ENCODE data around the gene ETS2.

The ETS2 gene

DNA sequence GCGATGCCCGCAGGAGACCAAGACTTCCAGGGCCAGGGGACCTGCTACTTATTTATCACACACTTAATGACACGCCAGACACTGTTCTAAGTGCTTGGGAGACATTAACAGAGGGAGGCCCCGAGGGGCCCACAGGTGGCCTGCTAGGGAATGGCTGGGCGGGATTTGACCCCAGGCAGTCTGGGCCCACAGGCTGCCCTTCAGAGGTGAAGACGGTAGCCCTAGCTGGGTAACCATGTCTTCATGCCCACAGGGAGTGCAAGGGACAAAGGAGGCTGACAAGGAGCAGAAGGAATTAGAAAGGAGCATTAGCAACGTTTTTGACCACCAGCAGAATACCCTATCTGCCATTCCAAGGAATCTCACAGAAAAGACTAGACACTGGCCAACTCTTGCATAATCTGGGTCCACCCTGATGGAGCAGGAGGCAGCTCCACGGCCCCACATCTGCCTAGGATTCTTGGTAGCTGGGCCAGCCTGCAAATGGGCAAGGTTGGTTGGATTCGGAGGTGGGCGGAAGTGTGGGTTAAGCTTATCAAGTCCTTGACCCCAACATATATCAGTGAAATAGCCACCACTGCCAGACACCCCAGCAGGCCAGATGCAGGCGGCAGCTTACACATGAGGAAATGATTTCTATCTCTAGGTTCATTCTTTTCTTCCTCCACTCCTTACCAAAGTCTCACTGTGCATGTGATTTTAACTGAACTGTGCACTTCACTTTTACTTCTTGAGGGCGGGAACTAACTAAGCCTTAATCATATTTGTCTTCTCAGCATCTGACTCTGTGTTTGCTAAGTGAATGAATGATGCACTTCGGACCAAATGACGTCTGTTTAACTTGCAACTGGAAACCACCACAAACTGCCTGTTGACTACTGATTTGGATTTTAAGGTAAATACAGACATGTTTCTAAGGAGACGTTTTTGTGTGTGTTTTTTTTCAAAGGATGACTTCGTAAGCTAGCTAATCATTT, 3.4 kb upstream of the ETS2 start:
- no peak for DNase-seq

DNA sequence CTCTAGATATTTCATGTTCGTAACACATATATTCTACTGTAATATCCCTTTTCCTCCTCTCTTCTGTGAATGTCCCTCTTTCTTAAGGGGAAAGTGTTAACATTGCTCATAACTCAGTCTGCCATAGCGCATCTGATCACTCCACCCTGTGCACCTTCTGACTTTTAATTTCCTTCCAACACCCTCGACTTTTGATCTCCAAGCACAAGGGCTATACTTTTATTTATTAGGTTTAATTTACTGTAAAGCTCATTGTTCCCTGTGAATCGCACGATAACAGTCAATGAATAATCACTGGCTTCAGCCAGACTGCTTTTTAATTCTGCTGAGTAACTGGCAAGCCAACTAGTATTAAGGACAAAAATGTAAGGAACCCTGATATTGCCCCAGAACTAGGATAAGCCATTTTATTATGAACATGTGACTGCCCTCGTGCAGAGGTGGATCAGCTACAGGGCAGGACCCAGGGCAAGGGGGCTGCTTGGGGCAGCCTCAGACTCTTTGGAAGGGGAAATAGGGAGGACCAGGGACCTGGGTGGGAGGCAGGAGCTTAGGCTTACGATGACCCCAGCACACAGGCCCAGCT, 2.6 kb upstream of the ETS2 start:
- DNase-seq: no peak

DNA sequence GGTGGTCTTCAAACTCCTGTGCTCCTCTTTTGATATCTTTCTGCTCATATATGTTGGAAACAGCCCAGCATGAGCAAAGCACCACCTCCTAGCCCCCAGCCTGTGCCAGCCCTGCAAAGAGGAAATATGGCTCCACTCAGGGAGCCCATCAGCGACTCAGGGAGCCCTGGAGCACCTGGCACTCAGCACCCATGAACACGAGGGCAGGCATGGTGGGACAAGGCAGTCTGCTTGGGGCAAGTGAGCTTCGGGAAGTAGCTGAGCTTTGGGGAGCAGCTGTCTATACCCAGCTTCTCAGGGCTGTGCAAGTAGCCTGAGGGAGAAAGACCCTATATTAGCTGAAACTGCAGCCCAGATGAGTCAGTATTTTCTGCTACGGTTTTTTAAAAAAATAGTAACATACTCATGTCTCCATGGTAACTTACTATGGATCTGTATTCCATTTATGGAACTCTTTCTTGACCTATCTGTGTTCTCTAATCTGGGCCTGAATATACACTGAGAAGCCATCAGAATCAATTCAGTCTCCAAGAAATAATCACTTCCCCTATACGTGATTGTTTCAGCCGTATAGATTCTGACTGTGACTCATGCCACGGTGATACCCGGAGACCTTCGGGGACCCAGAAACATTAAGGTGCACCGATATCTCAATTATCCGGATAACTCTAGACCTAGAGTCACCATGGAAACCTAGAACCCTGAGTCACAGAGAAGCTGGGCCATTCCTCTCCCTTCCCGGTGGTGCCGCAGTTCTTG, 1.5 kb upstream of the ETS2 start:
- DNase-seq: no peak

DNA sequence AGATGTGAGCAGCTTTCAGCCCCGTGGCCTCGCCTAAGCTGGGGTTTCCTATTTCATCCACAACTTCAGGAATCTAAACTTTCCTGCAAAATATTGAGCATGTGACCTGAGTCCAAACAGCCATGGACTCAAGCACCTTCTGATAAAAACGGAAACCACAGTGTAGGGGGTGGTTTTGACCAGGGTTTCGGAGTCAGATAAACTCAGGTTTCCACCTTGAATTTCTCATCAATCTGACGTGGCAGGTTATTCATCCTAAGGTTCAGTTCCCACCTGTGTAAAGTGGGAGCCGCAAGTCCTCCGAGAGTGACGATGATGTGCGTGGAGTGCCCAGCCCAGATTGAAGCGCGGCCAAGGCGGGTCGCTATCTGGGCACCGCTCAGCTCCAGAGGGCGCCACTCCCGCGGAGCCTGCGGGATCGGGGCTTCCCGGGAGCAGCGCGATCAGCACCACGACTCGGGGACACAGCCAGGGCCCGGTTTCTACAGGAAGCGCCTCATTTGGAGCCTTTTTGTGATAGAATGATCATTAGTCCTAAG, 871 bp upstream of the ETS2 start:
- peak; percentile 81 for DNase-seq

DNA sequence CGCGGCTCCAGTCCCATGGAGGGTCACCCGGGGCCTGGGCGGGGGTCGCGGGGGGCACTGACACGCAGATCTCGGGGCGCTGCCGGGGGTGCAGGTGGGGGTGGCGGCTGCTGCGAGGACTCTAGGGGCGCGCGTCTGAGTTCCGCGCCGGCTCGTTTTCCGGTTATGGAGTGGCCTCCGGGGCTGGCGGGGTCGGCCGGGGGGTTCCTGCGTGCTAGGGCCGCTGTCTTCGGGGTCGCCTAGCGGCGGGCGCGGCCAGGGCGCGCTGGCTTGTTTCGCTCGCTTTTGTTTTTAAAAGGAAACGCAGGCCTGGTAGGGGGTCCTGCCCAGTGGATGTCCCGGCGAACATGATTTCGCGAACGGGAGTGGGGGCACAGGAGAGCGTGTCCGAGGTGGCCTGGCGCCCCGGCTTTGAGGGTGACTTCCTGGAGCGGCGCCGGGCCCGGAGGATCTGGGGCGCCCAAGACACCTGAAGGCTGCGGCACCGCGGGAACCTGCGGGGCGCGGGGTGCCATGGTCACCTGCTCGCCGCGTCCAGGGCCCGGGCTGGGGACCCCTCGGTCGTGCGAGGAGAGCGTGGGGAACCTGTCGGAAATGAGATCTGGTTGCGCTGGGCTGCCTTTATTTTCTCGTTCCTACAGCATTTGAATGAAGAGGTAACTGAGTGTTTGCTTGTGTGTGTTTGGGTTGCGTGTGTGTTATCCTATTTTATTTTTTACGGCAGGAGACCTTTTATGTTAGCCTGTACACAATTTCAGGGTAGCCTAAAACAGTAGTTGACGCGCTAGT, 618 bp downstream of the ETS2 start:
- peak; percentile 66 for DNase-seq

DNA sequence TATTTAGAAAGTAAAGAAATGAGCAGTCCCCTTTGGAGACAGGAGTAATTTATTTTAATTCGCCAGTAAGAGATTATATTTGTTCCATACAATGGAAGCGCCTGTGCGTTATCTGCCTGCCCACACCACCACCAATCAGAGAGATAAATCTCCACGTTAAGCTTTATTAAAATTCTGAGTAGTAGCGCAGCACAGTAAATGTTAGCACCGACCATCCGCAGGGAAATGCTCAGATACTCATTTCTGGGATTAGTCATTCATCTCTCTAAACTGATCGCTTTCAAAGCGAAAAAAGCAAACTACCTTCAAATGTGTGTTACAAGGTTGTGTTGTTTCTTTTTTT, 1.2 kb downstream of the ETS2 start:
- no peak for DNase-seq

DNA sequence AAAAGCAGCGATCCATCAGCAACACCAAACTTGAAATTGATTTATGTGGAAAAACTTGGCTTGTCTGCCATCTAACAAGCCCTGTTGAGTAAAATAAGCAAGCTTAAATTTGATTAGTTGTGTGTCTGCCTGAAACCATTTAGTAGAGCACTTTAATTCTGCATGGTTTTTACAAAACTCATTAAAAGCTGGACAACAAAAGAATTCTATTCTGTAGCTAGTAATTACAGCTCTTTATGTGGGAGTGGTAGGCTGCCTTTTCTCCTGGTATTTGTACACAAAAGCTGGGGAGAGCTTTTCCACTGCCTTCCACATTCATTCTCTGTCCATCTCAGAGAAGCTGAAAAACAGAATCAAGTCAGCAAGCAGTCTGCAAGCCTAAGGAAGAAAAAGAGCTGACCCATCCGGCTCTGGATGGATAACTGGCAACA, 1.7 kb downstream of the ETS2 start:
- DNase-seq: no peak

DNA sequence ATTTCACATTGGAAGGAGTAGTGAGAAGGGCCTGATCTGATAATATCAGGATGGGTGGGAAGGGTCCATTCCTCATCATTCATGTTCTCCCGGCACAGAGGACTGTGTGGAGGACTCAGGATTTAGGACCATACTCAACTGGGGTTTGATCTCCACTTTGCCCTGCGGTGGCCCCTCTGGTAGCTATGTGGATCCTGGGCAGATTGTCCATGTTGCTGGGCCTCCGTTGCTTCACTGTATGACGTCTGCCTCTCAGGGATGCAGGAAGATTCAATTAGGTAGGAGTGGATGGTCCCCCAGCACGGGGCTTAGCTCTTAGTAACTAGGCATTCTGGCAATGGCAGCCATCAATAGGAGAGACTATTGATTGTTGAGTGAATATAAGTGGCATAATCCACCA, 2.3 kb downstream of the ETS2 start:
- no peak for DNase-seq

DNA sequence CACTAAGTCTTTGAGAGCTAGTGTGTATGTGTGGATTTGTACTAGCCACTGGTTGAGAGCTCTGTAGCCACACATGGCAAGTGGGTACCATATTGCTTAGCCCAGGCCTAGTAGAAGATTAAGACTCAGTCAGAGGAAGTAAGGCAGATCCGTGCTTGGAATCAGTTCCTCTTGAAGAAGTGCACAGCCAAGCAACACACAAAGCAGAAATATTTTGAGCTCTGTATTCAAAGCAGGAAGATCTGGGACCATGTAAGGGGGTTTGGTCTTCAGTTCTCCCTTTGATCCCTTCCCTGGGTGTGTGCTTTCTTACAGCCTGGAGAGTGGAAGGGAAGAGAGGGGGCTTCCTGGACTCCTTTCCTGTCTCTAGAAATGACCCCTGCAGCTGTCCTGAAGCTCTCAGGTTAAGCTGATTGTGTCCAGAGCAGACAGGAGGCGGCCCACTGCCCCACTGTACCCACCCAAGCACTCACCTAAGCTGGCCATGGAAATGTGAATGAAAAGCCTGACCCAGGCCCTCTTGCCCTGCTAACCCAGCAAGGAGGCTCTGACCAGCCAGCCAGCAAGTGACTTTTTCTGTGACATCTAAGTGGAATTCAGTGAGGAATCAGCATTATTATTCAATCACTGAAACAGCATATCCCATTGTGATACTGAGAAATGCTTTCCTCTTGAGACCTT, 3.6 kb downstream of the ETS2 start:
- no peak for DNase-seq

DNA sequence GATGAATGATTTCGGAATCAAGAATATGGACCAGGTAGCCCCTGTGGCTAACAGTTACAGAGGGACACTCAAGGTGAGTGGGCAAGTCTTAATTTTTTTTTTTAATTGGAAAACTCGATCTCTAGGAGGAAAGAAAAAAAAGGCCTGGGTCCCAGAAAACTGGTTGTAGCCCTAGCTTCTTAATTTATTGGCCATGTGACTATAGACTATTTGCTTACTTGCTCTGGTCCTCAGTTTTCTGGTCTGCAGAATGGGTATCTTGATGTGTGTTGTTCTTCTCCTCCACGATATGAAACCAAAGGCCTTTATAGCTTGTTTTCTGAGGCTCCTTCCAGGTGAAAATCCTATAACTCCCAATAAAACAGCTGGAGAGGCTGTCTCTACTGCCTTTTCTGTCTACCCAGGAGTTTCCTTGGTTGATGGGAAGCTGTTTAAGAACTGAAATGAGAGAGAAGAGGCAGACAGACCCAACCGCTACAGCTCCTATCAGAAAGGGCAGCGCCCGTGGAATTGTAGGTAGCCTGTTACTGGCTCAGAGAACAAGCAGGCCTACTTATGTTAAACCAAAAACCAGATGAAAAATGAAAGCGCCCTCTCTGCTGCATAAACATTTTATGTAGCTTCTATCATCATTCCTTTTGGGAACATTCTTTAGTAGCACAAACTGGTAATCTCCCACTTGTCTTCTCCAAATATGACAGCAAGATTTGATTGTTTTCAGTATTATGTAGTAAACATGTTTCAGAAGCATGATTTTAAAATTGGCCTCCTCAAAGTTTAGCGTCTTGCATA, 4.5 kb downstream of the ETS2 start:
- DNase-seq: no peak

DNA sequence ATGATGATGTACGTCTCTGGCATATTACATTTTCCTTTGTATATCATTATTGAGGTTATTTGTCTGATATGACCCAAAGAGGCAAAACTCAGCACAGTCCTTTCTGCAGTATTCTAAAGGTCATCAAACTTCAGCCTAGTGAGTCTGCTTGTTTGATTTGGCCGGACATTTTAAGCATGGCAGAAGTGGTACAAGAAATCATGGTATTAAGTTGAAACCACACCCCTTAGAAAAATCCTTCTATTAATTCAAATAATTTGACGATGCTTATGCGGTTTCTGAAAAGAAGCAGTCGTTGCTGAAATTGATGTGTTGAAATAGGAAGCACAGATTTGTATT, 5.1 kb downstream of the ETS2 start:
- no peak for DNase-seq

DNA sequence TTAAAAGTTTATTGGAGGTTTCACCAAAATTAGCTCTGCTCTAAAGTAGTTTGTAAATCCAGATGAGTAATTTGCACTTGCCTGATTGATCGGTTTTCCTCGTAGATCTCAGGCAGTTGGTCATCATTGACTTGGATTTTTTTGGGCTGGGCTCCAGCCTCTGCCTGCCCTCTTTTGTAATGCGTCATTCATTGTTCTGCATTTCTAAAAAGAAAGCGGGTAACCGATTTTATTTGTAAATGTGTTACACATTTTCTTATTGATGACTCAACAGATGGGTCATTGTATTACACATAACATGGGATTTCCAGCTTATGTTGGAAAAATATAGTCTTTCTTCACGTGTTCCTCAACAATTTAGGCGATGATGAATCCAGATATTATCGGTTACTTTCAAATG, 5.5 kb downstream of the ETS2 start:
- no peak for DNase-seq

DNA sequence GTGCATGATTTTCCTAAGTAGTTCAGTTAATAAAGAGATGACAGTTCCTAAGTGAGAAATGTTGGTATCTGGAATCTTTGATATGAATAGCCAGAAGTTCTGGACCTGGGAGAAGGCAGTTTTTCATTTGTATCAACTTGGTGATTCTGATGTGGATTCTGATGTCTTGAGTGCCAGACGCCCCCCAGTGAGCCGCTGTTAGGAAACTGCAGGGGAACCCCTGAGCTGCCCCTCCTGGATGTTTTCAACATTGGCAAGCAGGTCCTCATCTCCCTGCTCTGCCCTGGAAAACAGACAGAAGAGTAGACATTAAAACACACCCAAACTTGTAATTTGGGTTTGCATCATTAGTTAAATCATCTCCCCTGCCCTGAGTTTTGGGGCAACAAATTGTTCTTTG, 7.4 kb downstream of the ETS2 start:
- DNase-seq: no peak

DNA sequence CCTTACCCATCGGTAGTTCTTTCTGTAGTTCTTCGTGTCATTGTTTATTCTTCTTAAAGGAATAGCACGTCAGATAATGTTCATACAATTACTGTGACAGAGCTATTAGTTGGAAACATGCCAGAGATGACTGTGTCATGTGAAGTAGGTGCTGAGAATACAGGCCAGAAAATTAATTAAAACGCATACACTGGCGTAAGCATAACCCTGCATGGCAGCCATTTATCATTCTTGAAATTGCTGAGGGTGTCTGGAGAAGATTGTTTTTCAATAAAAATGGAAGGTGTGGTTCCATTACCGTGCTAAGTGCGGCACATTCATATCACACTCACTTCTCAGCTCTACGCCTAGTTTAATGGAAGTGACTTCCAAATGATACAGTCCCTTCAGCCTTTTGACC, 7.8 kb downstream of the ETS2 start:
- no peak for DNase-seq

DNA sequence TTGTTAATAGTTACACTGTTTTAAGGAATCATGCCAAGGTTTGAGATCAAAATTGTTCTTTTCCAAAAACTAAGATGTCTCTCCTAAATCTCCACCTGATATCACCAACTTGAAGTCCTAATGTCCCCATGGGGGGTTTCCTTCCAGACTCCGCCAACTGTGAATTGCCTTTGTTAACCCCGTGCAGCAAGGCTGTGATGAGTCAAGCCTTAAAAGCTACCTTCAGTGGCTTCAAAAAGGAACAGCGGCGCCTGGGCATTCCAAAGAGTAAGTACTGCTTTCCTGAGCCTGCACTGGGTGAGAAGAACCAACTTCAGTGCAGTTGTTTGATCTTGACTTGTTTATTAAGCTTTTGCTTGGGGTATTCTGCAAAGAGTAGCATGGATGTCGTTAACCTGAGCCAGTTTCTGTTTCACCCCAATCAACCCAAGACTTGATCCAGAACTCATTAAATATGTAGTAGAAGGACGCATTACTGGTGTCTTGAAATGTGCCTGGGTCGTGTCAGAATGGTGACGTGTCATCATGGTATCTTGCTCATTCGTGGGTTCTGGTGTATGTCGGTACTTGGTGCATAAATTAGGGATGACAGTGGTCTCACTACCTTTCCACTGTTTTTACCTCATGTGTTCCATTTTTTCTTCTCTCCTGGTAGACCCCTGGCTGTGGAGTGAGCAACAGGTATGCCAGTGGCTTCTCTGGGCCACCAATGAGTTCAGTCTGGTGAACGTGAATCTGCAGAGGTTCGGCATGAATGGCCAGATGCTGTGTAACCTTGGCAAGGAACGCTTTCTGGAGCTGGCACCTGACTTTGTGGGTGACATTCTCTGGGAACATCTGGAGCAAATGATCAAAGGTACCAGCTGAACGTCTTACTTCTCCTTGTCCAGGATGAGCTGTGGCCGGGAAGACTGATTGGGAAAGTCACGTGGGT, 8.7 kb downstream of the ETS2 start:
- no peak for DNase-seq

DNA sequence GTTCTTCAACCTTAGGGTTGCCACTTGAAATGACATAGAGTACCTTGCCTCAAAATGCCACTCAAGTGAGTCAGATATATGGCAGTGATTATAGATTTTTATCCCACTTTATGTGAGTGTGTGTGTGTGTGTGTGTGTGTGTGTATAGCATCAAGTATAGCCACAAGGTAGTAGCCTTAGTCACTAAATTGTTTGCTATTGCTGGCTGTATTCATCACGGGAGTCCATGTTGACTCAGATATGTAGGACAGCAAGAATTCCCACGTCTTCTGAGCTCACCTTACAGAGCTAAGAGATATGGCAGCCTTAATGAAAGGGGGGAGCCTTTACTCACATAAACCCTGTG, 9.3 kb downstream of the ETS2 start:
- no peak for DNase-seq

DNA sequence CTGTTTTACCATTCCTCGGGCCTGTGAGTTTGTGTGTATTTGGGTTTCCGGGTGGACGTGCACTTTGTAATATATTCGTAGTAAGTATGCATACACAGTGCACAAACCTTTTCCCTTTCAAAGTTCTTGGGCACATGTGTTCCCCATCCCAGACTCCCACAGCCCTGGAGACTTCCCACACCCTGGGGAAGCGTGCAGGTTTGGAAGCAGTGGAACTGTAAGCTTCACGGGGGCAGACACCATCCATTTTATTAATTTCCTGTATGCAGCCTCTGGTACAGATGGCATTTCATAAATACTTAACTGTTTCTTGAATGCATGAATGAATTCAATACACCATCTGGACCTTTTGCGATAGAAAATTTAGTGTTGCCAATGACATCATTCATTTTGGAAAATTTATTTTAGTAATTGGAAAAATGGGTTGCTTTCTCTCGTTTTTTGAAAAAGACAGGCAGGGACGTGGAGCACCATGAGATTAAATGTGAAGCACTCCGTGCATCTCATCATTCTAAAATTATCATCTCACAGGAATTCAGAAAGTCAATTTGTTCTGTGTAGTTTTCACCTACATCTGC, 10.8 kb downstream of the ETS2 start:
- DNase-seq: no peak

DNA sequence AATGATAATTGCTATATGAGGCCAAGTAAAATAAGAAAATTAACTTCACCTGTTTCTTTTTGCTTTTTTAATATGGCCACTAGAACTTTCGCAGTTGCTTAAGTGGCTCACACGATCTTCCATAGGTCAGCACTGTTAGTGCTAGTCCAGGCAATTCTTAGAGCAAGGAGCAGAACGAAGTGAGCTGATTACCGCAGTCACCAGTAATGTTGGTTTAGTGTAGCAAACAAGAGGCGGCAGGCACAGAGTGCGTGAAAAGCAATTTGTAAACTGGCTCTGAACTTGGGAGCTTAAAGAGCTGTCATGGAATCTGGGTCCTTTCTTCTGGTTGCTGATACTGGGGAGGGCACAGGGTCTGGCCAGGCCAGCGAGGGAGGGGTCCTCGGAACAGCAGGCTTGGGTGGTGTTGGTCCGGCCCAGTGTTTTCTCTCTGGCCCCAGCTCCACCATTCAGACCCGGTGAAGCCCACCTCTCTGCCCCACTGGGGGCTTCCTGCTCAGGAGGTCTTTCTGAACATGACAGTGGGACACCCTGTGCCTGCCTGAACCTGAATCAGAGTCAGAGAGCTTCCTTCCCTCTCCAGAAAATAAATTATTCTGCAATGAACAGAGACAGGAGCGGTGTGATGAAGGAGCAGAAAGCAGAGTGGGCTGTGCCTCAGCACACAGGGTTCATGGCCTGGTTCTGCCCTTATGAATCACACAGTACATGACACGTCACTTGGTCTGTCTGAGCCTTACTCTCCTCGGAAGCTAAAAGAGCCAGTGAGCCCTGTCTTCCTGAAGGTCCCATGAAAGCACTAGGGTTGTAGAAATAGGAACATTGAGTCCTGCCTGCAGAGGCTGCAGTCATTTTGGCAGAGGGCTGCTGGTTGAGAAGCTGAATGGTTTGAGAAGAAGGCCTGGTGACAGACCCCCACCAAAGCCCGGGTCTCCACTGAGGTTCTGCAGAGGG, 11.9 kb downstream of the ETS2 start:
- no peak for DNase-seq

DNA sequence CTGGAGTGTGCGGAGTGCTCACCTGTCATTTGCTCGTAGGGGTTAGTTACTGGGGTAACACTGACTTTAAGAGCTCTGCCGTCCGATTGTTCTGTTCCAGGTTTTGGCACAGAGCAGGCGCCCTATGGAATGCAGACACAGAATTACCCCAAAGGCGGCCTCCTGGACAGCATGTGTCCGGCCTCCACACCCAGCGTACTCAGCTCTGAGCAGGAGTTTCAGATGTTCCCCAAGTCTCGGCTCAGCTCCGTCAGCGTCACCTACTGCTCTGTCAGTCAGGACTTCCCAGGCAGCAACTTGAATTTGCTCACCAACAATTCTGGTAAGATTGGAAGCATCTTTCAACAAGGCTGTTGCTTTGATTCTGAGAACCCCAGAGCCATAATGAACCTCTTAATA, 12.6 kb downstream of the ETS2 start:
- DNase-seq: no peak
